ENCODE data around the gene PDLIM4. TPM values are rescaled to one million over a fixed set of nuclear protein-coding genes. Genes with fewer than 3 reads are reported as not detected.

Gene PDLIM4
- total RNA-seq, 1 experiment from 2014 or later, result 7.6 TPM

- H3K9ac ChIP-seq (ENCODE audit: extremely low read depth, insufficient read length, low read length), result no peak overlapping the region
- peaks cover 20 to 26% of the 10 kb centered on the region in 2 experiments for H3K4me1 Mint-ChIP-seq
- no peak overlapping the region for H3K23ac ChIP-seq (ENCODE audit: insufficient read length, low read depth, low read length)
- H3K27me3 Mint-ChIP-seq (ENCODE audit: low read depth), result peaks cover 13% of the 10 kb centered on the region
- no peak overlapping the region for H2BK120ac ChIP-seq (ENCODE audit: low read depth, low read length, poor library complexity, severe bottlenecking)
- H2AFZ ChIP-seq (ENCODE audit: low read length), result no peak overlapping the region
- no peak overlapping the region for H3T11ph ChIP-seq (ENCODE audit: low read length)
- no CpG with 5 or more reads among the region's 6 CpGs for WGBS (ENCODE audit: extremely low coverage, insufficient read length, low lambda C conversion rate)
- no peak overlapping the region for H3K27ac Mint-ChIP-seq
- no peak overlapping the region for H3K18ac ChIP-seq (ENCODE audit: insufficient read length, low read depth, low read length)
- no peak overlapping the region for H3K4ac ChIP-seq (ENCODE audit: low read depth, low read length)
- H3K23me2 ChIP-seq (ENCODE audit: insufficient read length, low read depth, low read length, poor library complexity, severe bottlenecking), result peaks cover 2% of the 10 kb centered on the region
- H2BK5ac ChIP-seq (ENCODE audit: insufficient read length, low read length), result no peak overlapping the region
- H3K4me2 ChIP-seq (ENCODE audit: insufficient read depth, insufficient read length, low read length), result no peak overlapping the region
- H3K4me1 ChIP-seq (ENCODE audit: insufficient read depth, low read length), result 0 out of 2 replicates have a peak, but pooled peaks cover 5% of the 10 kb centered on the region
- no peak overlapping the region for H4K91ac ChIP-seq (ENCODE audit: insufficient read length, low read depth, low read length)
- H2AK5ac ChIP-seq (ENCODE audit: insufficient read length, low read length), result no peak overlapping the region
- H3K14ac ChIP-seq (ENCODE audit: insufficient read depth, low read length), result no peak overlapping the region
- no peaks in the 10 kb centered on the region for H3K9me3 ChIP-seq (ENCODE audit: control insufficient read depth, low read depth, low read length)
- H3K36me3 Mint-ChIP-seq (ENCODE audit: insufficient read depth in 1 of 3, low read depth in 3 of 3), result peaks cover 0 to 2% (median 0%) of the 10 kb centered on the region in 3 experiments; a peak in 1 of 7 replicates
- no peak overlapping the region for H2BK20ac ChIP-seq (ENCODE audit: low read depth, low read length, poor library complexity, severe bottlenecking)
- no peaks in the 10 kb centered on the region for H4K20me1 ChIP-seq (ENCODE audit: control insufficient read depth, insufficient read depth, insufficient read length)
- no peak overlapping the region for H3K4me3 Mint-ChIP-seq
- no peak overlapping the region for H4K8ac ChIP-seq (replicated peaks; ENCODE audit: insufficient read length, low read depth, low read length)
- no peaks in the 10 kb centered on the region for H3K79me1 ChIP-seq (ENCODE audit: insufficient read depth, low read depth, low read length, poor library complexity, severe bottlenecking)
- no peak overlapping the region for H2BK15ac ChIP-seq (ENCODE audit: low read depth, low read length)
- no peak overlapping the region for H3K56ac ChIP-seq (ENCODE audit: insufficient read length, low read depth, low read length)
- H2BK12ac ChIP-seq (ENCODE audit: insufficient read length, low read depth, low read length), result no peak overlapping the region
- TF ChIP-seq CTCF (conservative IDR thresholded peaks at IDR 0.05), result no peak
- H3K27ac ChIP-seq (ENCODE audit: insufficient read length, low read depth, low read length), result no peak overlapping the region
- H3K79me2 ChIP-seq (ENCODE audit: insufficient read depth, low read length), result no peaks in the 10 kb centered on the region
- H4K5ac ChIP-seq (ENCODE audit: insufficient read length, low read depth, low read length), result no peak overlapping the region
- H3K27me3 ChIP-seq (ENCODE audit: insufficient read depth, low read length), result no peaks in the 10 kb centered on the region
- no peak for DNase-seq
- H3K9me3 Mint-ChIP-seq, result no peaks in the 10 kb centered on the region
Measured at GRCh38 chr5:132277256-132277655, 19.8 kb downstream of the PDLIM4 start.

Data from H9 (cell line).